WERI-Rb-1 (cell line): ENCODE measurements around the gene CERKL.

Experiments used
- DNase-seq: peaks from one replicate; pipeline ENCODE4 v3.0.0-alpha.2; 2020
- H3K27ac ChIP-seq: fragments of 250-450 bp; sonication (Bioruptor Pico); 2 replicates; pipeline ENCODE4 v1.5.1; 2020; ENCODE audit warnings: mild to moderate bottlenecking, moderate library complexity
- H3K27me3 ChIP-seq: fragments of 250-450 bp; sonication (Bioruptor Pico); 2 replicates; pipeline ENCODE4 v1.5.1; 2021; ENCODE audit warnings: mild to moderate bottlenecking, low read depth, moderate library complexity; ENCODE audit not compliant: insufficient read depth, severe bottlenecking
- H3K36me3 ChIP-seq: fragments of 250-450 bp; sonication (Bioruptor Pico); 2 replicates; pipeline ENCODE4 v1.5.1; 2020; ENCODE audit warnings: mild to moderate bottlenecking, moderate library complexity
- H3K4me3 ChIP-seq: 2 replicates; pipeline ENCODE4 v1.5.1; 2011; ENCODE audit warnings: low read depth, mild to moderate bottlenecking, control low read depth, low read length
- H3K9me3 ChIP-seq: fragments of 250-450 bp; sonication (Bioruptor Pico); 2 replicates; pipeline ENCODE4 v1.5.1; 2021; ENCODE audit warnings: mild to moderate bottlenecking, moderate library complexity; ENCODE audit not compliant: severe bottlenecking
- TF ChIP-seq, protein P1 (sequence below): IDR thresholded peaks from 2 replicates; pipeline ENCODE4 v1.5.1; 2011; ENCODE audit warnings: low read depth, mild to moderate bottlenecking, control low read depth, inconsistent platforms, low read length

Gene CERKL

GRCh38 chr2:181643151-181643550 is 13.8 kb downstream of the CERKL start:
- Histone ChIP-seq H3K27me3 (no peaks in the 10 kb centered on the region), H3K36me3 (no peaks in the 10 kb centered on the region), H3K9me3 (no peaks in the 10 kb centered on the region), H3K4me3 (peak overlapping the region; percentile 29), H3K27ac (peak overlapping the region; percentile 93)
- TF ChIP-seq, protein P1, sequence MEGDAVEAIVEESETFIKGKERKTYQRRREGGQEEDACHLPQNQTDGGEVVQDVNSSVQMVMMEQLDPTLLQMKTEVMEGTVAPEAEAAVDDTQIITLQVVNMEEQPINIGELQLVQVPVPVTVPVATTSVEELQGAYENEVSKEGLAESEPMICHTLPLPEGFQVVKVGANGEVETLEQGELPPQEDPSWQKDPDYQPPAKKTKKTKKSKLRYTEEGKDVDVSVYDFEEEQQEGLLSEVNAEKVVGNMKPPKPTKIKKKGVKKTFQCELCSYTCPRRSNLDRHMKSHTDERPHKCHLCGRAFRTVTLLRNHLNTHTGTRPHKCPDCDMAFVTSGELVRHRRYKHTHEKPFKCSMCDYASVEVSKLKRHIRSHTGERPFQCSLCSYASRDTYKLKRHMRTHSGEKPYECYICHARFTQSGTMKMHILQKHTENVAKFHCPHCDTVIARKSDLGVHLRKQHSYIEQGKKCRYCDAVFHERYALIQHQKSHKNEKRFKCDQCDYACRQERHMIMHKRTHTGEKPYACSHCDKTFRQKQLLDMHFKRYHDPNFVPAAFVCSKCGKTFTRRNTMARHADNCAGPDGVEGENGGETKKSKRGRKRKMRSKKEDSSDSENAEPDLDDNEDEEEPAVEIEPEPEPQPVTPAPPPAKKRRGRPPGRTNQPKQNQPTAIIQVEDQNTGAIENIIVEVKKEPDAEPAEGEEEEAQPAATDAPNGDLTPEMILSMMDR = no peak
- peak; percentile 65 for DNase-seq

DNA sequence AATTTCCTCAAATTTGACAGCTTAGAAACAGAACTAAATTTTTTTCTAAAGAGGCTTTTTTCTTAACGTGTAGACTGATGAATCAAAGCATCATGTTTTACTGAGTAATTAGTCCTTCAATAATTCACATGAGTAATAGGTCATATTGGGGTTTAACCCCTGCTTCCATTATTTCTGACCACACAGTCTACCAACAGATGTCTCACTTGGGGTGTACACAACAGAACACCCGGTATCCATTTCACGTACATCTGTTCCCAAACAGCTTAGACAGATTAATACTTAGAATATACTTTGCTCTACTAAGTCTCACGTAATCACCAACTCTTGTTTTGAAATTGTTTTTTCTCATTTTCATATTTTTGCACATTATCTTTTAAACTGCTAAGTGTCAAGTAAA is 14.8 kb downstream of the CERKL start:
- Histone ChIP-seq H3K4me3 (no peak overlapping the region), H3K9me3 (no peaks in the 10 kb centered on the region), H3K27me3 (no peaks in the 10 kb centered on the region), H3K36me3 (no peaks in the 10 kb centered on the region), H3K27ac (peak overlapping the region; percentile 93)
- TF ChIP-seq, protein P1 = no peak
- peak; percentile 53 for DNase-seq

DNA sequence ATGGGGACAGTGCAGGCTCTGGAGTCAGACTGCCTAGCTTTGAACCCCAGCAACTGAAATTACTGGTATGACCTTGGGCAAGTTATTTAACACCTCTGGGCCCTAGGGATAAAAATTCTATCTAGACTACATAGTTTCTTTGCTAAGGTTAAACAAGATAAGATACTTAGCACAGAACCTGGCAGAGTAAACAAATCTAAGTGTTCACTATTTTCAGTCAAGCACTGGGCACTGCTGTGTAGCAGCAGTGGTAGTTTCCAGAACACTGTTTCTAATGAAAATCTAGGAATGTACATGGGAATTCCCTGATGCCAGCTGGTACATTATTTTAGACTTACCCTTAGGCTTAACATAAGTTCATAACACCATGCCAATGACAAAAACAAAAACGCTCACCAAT is 17.2 kb downstream of the CERKL start:
- Histone ChIP-seq H3K36me3 (no peaks in the 10 kb centered on the region), H3K9me3 (no peaks in the 10 kb centered on the region), H3K4me3 (no peak overlapping the region), H3K27ac (no peak overlapping the region), H3K27me3 (no peaks in the 10 kb centered on the region)
- TF ChIP-seq, protein P1 = no peak
- DNase-seq = no peak

DNA sequence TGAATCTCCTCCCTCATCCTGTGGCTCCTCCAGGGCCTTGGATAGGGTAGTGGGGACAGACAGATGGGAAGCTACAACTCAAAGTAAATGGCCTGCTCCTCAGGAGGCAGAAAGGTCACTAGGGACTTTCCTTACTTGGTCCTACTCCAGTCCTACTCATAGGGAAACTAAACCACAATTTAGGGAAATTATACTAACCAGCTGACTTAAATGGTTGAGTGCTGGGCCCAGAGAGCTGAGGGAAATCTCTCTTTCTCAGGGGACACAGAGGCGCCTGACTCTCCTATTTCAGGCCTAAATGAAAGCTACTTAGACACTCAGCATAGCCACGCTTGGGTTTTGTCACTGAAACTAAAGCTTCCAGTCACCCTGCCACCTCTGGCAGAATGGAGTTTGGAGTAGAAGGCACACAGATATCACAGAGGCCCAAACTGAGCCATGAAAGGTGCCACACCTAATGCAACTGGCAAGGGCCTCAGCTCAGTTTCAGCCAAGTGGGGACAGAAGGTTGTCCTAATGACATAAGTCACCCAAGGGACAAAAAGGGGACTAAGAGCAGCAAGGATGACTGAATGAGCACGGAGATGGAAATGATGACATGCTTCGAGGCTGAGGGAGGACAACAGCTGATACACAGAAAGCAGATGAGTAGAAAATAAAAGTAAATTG is 24.0 kb downstream of the CERKL start:
- DNase-seq = no peak
- TF ChIP-seq, protein P1 = no peak

DNA sequence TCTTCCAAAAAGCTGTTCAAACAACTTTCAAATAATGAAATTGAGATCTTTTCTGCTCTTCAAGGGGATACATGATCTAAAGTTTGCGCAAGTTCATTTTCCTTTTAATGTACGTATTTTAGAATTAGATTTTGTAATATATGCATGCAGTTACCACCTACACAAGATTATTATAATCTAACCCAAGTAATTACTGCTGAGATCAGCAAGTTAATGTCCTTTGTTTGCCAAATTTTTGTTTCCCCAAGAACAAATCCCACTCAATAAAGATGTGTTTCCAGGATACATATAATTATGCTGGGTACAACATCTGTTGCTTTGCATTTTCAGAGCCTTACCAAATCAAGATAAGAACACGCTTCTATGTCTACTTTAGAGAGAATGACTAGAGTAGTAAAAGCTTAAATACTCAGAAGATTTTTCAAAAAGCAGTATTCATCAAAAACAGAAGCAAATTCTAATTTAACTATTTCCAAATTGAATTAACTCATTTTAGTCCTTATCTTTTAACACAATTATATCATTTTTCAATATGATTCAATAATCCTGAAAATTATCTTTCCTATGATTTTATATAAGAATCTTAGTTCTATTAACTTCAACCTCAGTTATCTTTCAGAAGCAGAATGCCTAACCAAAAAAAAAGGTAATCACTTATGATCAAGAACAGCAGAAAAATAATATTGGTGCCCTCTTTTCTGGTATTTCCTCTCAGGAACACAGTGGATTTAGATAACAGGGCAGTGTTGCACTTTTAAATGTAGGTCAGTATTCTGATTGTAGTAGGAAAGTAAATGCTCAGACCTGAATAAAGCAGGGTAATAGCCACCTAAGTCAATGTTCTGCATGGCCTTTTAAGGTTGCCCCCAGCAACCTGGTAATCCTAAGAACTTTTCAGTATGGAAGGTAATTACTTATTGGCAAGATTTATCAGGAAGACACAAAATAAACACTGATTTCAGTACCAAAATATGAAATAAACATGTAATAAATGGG is 28.0 kb downstream of the CERKL start:
- no peaks in the 10 kb centered on the region for H3K36me3 ChIP-seq
- TF ChIP-seq, protein P1 = no peak
- H3K4me3 ChIP-seq = no peak overlapping the region
- no peak overlapping the region for H3K27ac ChIP-seq
- H3K27me3 ChIP-seq = no peaks in the 10 kb centered on the region
- DNase-seq = no peak
- no peaks in the 10 kb centered on the region for H3K9me3 ChIP-seq

More for the DNA sequence above, 24.0 kb downstream of the CERKL start:
- H3K36me3 ChIP-seq = no peaks in the 10 kb centered on the region
- H3K4me3 ChIP-seq = no peak overlapping the region
- peak overlapping the region; percentile 62 for H3K27ac ChIP-seq
- H3K9me3 ChIP-seq = no peaks in the 10 kb centered on the region
- no peaks in the 10 kb centered on the region for H3K27me3 ChIP-seq
